Epithelial cell of proximal tubule (primary cell): Measurements from ENCODE around the gene TTK. TPM values are rescaled to one million over a fixed set of nuclear protein-coding genes. Genes with fewer than 3 reads are reported as not detected.

Experiments
- DNase-seq: peaks from one replicate; pipeline ENCODE4 v3.0.0-alpha.2; 2011; ENCODE audit warnings: low read depth
- H3K4me3 ChIP-seq: 2 replicates; pipeline ENCODE4 v1.5.1; 2011; ENCODE audit warnings: low read depth, mild to moderate bottlenecking, low read length
- total RNA-seq: library from RNA; depleted of rRNA; stranded (reverse); fragments of >200 nt; gene quantifications from 2 replicates; pipeline ENCODE4 v1.2.3, GENCODE V29; 2015
- TF ChIP-seq, protein P1 (sequence below): conservative IDR thresholded peaks from 2 replicates; pipeline ENCODE4 v1.5.1; 2012; ENCODE audit warnings: low read depth, mild to moderate bottlenecking, low read length

The TTK gene
- total RNA-seq, 1 donor from 2014 or later, result 44.7 TPM

DNA sequence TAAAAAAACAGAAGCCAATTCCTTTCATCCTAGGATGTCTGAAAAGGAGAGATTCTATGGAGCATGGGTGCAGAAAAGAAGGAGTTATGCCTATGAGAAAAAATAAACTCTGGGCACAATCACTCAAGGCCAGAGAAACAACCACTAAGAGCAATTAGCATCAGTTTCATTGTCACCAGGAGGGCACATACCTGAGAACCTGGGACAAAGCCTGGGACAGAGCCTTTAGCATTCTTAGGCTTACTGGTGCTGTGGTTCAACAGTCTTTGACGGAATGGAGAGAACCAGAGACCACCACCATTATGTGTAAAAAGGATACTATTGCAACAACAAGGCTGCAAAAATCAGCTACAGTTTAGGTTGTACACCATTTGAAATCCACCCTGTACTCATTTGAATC lies 72.6 kb downstream of the TTK start:
- no peak for DNase-seq
- TF ChIP-seq, protein P1, sequence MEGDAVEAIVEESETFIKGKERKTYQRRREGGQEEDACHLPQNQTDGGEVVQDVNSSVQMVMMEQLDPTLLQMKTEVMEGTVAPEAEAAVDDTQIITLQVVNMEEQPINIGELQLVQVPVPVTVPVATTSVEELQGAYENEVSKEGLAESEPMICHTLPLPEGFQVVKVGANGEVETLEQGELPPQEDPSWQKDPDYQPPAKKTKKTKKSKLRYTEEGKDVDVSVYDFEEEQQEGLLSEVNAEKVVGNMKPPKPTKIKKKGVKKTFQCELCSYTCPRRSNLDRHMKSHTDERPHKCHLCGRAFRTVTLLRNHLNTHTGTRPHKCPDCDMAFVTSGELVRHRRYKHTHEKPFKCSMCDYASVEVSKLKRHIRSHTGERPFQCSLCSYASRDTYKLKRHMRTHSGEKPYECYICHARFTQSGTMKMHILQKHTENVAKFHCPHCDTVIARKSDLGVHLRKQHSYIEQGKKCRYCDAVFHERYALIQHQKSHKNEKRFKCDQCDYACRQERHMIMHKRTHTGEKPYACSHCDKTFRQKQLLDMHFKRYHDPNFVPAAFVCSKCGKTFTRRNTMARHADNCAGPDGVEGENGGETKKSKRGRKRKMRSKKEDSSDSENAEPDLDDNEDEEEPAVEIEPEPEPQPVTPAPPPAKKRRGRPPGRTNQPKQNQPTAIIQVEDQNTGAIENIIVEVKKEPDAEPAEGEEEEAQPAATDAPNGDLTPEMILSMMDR, result no peak
- no peak overlapping the region for H3K4me3 ChIP-seq

DNA sequence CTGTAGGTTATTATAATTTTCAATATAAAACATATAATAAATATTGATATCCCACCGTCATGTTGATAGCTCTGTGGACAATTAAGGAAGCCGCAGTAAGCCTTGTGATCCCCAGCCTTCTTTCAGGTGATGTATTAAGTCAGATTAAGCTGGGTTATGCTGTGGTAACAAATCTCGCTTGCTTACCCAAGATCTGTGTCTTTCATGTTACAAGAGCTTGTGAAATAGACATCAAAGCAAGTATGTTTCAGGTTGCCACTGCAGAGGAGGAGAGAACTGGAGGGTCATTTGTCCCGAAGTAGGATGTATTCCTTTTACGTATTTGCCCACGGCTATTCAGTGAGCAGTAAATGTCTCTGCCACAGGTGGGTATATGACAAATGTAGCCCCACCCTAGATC lies 84.2 kb downstream of the TTK start:
- H3K4me3 ChIP-seq, result no peak overlapping the region
- DNase-seq, result no peak
- TF ChIP-seq, protein P1, result no peak

DNA sequence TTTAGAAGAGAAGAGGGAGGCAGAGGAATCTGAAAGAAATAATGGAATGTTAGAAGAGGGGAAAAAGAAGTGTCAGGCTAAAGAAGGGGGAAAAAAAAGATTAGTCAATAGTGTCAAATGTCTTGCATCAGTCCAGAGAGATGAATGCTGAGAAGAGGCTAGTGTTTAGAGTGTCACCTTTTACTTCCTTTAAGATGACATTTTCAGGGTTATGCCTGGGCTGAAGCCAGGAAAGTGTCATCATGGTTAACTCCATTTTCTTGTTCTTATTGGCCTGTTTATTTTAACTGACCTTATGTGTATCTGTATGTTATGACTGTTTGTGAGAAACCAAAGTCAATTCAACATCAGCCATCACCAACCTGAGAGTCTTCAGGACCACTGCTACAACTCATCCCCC lies 87.1 kb downstream of the TTK start:
- DNase-seq, result no peak
- H3K4me3 ChIP-seq, result no peak overlapping the region
- TF ChIP-seq, protein P1, result no peak

Other genes starting within 250 kb of the TTK start
- gene ELOVL4, start 57.1 kb upstream of the TTK start, total RNA-seq, result 2.1 and 2.6 TPM in 2 replicates
- gene BCKDHB, start 102.0 kb downstream of the TTK start, total RNA-seq, result 10.9 and 11.9 TPM in 2 replicates